Measurements from ENCODE around the gene TOMM22.

DNA sequence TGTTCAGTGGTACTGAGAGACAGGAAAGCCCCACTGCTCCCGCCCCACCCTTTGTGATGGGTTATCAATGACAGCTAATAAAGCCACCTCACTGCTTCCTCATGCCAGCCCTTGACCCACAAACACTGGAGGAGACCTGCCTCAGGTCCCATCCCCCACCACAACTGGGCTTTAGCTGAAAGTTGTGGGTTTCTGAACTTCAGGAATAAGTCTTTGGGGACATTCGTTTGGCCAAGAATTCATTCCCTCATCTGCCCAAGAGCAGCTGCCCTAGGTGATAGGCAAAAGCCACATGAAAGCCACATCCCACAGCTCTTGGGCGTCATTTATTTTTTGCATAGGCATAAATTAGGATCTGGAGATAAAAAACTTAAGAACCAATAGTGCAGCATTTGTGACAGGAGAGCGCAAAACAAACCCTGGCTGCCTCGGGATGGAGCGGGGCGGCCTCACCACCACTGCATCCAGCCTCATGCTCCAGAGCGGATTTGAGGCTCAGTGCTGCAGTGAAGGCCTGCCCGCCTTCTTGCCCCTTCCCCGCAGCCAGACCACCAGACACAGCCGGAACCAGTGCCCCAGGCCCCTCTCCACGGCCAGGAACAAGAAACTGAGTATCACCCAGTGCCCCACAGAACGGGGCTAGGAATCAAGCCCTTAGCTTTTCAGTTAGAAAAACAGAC lies 52.8 kb downstream of the TOMM22 start:
- no peak for TF ChIP-seq CTCF (IDR thresholded peaks at IDR 0.05)
- TF ChIP-seq POLR2A (IDR thresholded peaks at IDR 0.05): no peak
